Duodenal mucosa (tissue), 2 donors: ENCODE results near the gene CIAPIN1.
A peak's percentile ranks its signal among the peaks of the same experiment; 100 is the strongest.

Experiments used
- H3K27ac ChIP-seq: one replicate; pipeline ENCODE4 v1.7.0; 2013; ENCODE audit warnings: low read depth, low read length
- H3K27me3 ChIP-seq, 2 donors: one replicate each; pipeline ENCODE4 v1.7.0; 2013; ENCODE audit warnings: low read length in 2 of 2, control low read depth in 1 of 2; ENCODE audit not compliant: insufficient read depth in 2 of 2, control insufficient read depth in 1 of 2
- H3K36me3 ChIP-seq, 2 donors: one replicate each; pipeline ENCODE4 v1.7.0; 2013; ENCODE audit warnings: low read length in 2 of 2, control low read depth in 1 of 2; ENCODE audit not compliant: insufficient read depth in 2 of 2, control insufficient read depth in 1 of 2
- H3K4me1 ChIP-seq, 2 donors: one replicate each; pipeline ENCODE4 v1.7.0; 2013; ENCODE audit warnings: low read length in 2 of 2, control low read depth in 1 of 2; ENCODE audit not compliant: insufficient read depth in 2 of 2, control insufficient read depth in 1 of 2
- H3K4me3 ChIP-seq, 2 donors: one replicate each; pipeline ENCODE4 v1.7.0; 2013; ENCODE audit warnings: low read length in 2 of 2, low read depth in 1 of 2
- H3K9ac ChIP-seq, 2 donors: one replicate each; pipeline ENCODE4 v1.7.0; 2013; ENCODE audit warnings: low read length in 2 of 2, low read depth in 1 of 2
- H3K9me3 ChIP-seq, 2 donors: one replicate each; pipeline ENCODE4 v1.7.0; 2013; ENCODE audit warnings: low read length in 2 of 2, control low read depth in 1 of 2; ENCODE audit not compliant: control insufficient read depth in 1 of 2

The CIAPIN1 gene

GRCh38 chr16:57447186-57447962 lies at the start of gene CIAPIN1, which contains the start of gene COQ9:
Gene CIAPIN1 (minus strand): TSS chr16:57447385. CDS start chr16:57440928, 6,457 bp downstream.
Gene COQ9 (plus strand): TSS chr16:57447479. CDS start chr16:57447506, 27 bp downstream.
- no peaks in the 10 kb centered on the region for H3K27me3 ChIP-seq
- no peaks in the 10 kb centered on the region for H3K9me3 ChIP-seq
- H3K9ac ChIP-seq, result peak within 1 kb of the TSS; percentile 92 to 93
- peaks cover 0 to 15% of the 10 kb centered on the region in 2 donors for H3K36me3 ChIP-seq
- peaks cover 15 to 22% of the 10 kb centered on the region in 2 donors for H3K4me1 ChIP-seq
- H3K4me3 ChIP-seq, result peak within 1 kb of the TSS; percentile 83 to 95
- peak within 1 kb of the TSS; percentile 76 for H3K27ac ChIP-seq

- H3K4me1 ChIP-seq, result no peaks in the 10 kb centered on the region
- H3K9me3 ChIP-seq, result no peaks in the 10 kb centered on the region
- H3K27ac ChIP-seq, result no peak overlapping the region
- H3K27me3 ChIP-seq, result no peaks in the 10 kb centered on the region
- no peak overlapping the region for H3K4me3 ChIP-seq
- no peak overlapping the region for H3K9ac ChIP-seq
- H3K36me3 ChIP-seq, result no peaks in the 10 kb centered on the region
Observed at GRCh38 chr16:57493767-57494166, 46.6 kb upstream of the CIAPIN1 start.

DNA sequence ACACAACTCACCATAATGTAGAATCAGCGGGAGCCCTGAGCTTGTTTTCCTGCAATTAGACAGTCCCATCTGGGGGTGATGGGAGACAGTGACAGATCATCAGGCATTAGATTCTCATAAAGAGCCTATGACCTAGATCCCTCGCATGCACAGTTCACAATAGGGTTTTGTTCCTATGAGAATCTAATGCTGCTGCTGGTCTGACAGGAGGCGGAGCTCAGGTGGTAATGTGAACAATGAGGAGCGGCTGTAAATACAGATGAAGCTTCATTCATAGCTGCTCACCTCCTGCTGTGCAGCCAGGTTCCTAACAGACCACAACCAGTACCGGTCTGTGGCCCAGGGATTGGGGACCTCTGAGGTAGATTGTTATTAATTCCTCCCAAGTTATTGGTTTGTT lies 42.0 kb upstream of the CIAPIN1 start:
- Histone ChIP-seq H3K9me3 (no peaks in the 10 kb centered on the region), H3K27ac (no peak overlapping the region), H3K36me3 (no peaks in the 10 kb centered on the region), H3K27me3 (no peaks in the 10 kb centered on the region), H3K4me1 (peaks cover 14 to 22% of the 10 kb centered on the region in 2 donors), H3K9ac (no peak overlapping the region), H3K4me3 (no peak overlapping the region)

DNA sequence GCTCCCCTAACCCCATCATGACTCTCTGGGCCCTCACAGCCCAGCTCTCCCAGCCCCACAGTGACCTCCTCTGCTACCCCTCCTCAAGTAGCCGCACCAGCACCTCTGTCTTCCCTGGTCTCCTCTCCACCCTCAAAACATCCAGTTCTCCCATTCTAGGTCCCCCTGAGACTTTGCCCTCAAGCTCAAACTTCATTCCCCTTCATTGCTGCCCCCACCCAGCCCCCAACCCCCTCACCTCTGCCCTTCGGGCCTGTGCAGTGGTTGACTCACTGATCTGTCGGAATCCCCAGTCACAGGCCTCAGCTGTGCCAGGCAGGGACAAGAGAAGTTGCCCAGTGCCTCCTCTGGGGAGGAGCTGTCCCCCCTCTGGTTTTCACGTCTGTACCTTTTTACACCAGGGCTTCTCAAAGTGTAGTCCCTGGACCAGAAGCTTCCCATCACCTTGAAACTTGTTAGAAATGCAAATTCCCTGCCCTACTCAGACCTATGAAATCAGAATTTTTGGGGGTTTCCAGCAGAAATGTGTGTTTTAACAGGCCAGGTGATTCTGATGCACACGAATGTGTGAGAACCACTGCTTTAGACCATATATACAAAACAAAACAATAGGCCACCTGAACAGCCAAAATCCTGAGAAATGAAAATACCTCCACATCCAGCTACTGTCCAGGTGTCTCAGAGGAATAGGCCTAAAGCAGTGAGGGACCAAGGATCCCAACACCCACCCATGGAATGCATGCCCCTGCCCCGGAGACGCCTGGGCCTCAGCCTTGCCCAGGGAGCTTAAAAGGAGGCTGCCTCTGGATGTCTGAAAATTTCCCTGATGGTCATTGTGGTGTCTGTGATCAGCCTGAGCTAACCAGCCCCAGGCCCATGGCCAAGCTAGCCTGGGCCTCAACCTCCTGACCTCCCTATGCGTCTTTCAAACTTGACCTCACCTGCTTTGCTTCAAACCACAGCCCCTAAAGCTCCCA lies 40.0 kb upstream of the CIAPIN1 start:
- Histone ChIP-seq H3K4me3 (peak overlapping the region; percentile 34 to 50), H3K4me1 (peaks cover 20 to 28% of the 10 kb centered on the region in 2 donors), H3K27me3 (no peaks in the 10 kb centered on the region), H3K36me3 (no peaks in the 10 kb centered on the region), H3K9ac (no peak overlapping the region), H3K27ac (no peak overlapping the region), H3K9me3 (no peaks in the 10 kb centered on the region)

- Histone ChIP-seq H3K4me3 (peak within 1 kb of the TSS; percentile 75 to 80), H3K4me1 (peaks cover 23 to 28% of the 10 kb centered on the region in 2 donors), H3K27me3 (no peaks in the 10 kb centered on the region), H3K36me3 (no peaks in the 10 kb centered on the region), H3K27ac (peak within 1 kb of the TSS; percentile 49), H3K9ac (peak within 1 kb of the TSS; percentile 60 to 80), H3K9me3 (no peaks in the 10 kb centered on the region)
Observed at GRCh38 chr16:57485916-57486857, 39.0 kb upstream of the CIAPIN1 start, which contains the start of gene DOK4. Gene DOK4 (minus strand): TSS chr16:57486493. CDS start chr16:57479507, 6,986 bp downstream.

GRCh38 chr16:57485091-57485915 lies 38.1 kb upstream of the CIAPIN1 start:
- Histone ChIP-seq H3K4me1 (peaks cover 32 to 35% of the 10 kb centered on the region in 2 donors), H3K27ac (no peak overlapping the region), H3K9ac (peak overlapping the region; percentile 60 to 80), H3K27me3 (no peaks in the 10 kb centered on the region), H3K9me3 (no peaks in the 10 kb centered on the region), H3K36me3 (no peaks in the 10 kb centered on the region), H3K4me3 (peak overlapping the region; percentile 75 to 80)

- Histone ChIP-seq H3K4me3 (peak overlapping the region; percentile 75 to 80), H3K9me3 (no peaks in the 10 kb centered on the region), H3K27me3 (no peaks in the 10 kb centered on the region), H3K36me3 (no peaks in the 10 kb centered on the region), H3K27ac (no peak overlapping the region), H3K4me1 (peaks cover 39 to 40% of the 10 kb centered on the region in 2 donors), H3K9ac (peak overlapping the region; percentile 60 to 80)
Observed at GRCh38 chr16:57484515-57485005, 37.4 kb upstream of the CIAPIN1 start.

DNA sequence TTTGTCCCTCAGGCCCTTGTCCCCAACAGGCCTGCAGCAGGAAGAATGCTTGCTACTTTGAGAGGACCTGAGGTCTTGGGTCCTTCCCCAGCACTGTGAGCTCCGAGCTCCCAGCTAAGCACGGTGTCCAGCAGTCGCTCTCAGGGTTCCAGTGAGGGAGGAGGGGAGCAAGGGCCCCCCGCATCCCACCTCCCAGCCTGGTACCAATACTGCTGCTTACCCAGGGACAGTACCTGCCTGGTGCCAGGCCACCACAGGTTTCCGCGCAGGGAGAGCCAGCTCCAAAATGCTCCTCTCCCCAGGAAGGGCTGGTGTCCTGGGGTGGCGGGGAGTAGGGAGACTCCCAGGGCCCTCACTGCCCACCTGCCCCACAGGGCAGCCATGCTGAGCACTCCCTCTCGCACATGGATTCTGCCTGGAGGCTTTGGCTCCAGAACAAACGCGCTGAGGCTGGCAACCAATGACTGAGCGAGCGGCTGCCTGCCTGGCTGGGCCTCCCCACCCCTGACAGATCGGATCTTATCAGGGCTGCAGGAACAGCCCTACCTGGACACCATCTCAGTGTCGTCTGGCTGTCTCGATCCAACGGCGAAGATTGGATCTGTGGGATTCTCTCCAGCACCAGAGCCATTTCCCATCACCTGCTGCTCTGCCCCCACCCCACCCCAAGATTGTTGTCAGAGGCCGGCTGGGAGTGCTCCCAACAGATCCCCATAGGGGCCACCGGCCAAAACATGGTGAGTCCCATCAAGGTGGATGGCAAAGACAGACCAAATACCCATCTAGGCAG lies 36.7 kb upstream of the CIAPIN1 start:
- Histone ChIP-seq H3K36me3 (no peaks in the 10 kb centered on the region), H3K9ac (peak overlapping the region; percentile 18 to 26), H3K4me1 (peaks cover 44 to 45% of the 10 kb centered on the region in 2 donors), H3K27me3 (no peaks in the 10 kb centered on the region), H3K27ac (no peak overlapping the region), H3K4me3 (peak overlapping the region; percentile 21 to 75), H3K9me3 (no peaks in the 10 kb centered on the region)
